ENCODE results near the gene CHTF8. TPM values are rescaled to one million over a fixed set of nuclear protein-coding genes. Genes with fewer than 3 reads are reported as not detected.

Gene CHTF8, protein sequence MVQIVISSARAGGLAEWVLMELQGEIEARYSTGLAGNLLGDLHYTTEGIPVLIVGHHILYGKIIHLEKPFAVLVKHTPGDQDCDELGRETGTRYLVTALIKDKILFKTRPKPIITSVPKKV
- 10 to 100 TPM; 56.9 to 89.1 (median 82.6) TPM for total RNA-seq
- polyA plus RNA-seq, result 100 to 1,000 TPM in 1 of 2 donors, 10 to 100 TPM in 1; 47.9 to 130 TPM
- long read RNA-seq, donor 1, transcript CHTF8-203 (4 exons, 2,903 nt), result minor isoform, 25 of 72 reads
- long read RNA-seq, donor 1, transcript CHTF8-205 (3 exons, 856 nt), result major isoform, 29 of 72 reads
- long read RNA-seq, donor 1, transcript CHTF8-201 (1 exons, 2,561 nt), result minor isoform, 8 of 72 reads
- long read RNA-seq, donor 1, partial matches to known transcripts, result 1 of 72 reads
- long read RNA-seq, donor 1, other reads (novel, unspliced or antisense), result 5 of 72 reads
- long read RNA-seq, donor 2, transcript CHTF8-205 (3 exons, 856 nt), result minor isoform, 8 of 258 reads
- long read RNA-seq, donor 2, transcript CHTF8-201 (1 exons, 2,561 nt), result major isoform, 63 of 258 reads
- long read RNA-seq, donor 2, transcript CHTF8-203 (4 exons, 2,903 nt), result minor isoform, 19 of 258 reads
- long read RNA-seq, donor 2, partial matches to known transcripts, result 137 of 258 reads
- long read RNA-seq, donor 2, other reads (novel, unspliced or antisense), result 28 of 258 reads
- long read RNA-seq, donor 3, transcript CHTF8-205 (3 exons, 856 nt), result major isoform, 45 of 116 reads
- long read RNA-seq, donor 3, transcript CHTF8-201 (1 exons, 2,561 nt), result minor isoform, 9 of 116 reads
- long read RNA-seq, donor 3, transcript CHTF8-203 (4 exons, 2,903 nt), result major isoform, 45 of 116 reads
- long read RNA-seq, donor 3, partial matches to known transcripts, result 1 of 116 reads
- long read RNA-seq, donor 3, other reads (novel, unspliced or antisense), result 7 of 116 reads

GRCh38 chr16:69132424-69133252 is at the start of gene CHTF8, which contains the start of gene UTP4:
CHTF8 (minus strand) TSS chr16:69132588; CDS start chr16:69121458, 11,130 bp downstream.
UTP4 (plus strand) TSS chr16:69132649; CDS start chr16:69133460, 811 bp downstream.
- H3K9me3 ChIP-seq, result no peaks in the 10 kb centered on the region
- H3K4me1 ChIP-seq (ENCODE audit: insufficient read depth), result peaks cover 7% of the 10 kb centered on the region
- H3K27me3 ChIP-seq, result no peaks in the 10 kb centered on the region
- peak within 1 kb of the TSS; percentile 97 for H3K4me3 ChIP-seq
- TF ChIP-seq EP300 (IDR thresholded peaks at IDR 0.05), result no peak
- TF ChIP-seq, protein P1, sequence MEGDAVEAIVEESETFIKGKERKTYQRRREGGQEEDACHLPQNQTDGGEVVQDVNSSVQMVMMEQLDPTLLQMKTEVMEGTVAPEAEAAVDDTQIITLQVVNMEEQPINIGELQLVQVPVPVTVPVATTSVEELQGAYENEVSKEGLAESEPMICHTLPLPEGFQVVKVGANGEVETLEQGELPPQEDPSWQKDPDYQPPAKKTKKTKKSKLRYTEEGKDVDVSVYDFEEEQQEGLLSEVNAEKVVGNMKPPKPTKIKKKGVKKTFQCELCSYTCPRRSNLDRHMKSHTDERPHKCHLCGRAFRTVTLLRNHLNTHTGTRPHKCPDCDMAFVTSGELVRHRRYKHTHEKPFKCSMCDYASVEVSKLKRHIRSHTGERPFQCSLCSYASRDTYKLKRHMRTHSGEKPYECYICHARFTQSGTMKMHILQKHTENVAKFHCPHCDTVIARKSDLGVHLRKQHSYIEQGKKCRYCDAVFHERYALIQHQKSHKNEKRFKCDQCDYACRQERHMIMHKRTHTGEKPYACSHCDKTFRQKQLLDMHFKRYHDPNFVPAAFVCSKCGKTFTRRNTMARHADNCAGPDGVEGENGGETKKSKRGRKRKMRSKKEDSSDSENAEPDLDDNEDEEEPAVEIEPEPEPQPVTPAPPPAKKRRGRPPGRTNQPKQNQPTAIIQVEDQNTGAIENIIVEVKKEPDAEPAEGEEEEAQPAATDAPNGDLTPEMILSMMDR (IDR thresholded peaks at IDR 0.05), result peak in 1 of 3 donors; percentile 25
- peak; percentile 99 for TF ChIP-seq POLR2A (IDR thresholded peaks at IDR 0.05)
- peak; percentile 84 to 89 (median 87) for DNase-seq
- intact Hi-C loops (cut with DNase I), result no loop called here
- peak within 1 kb of the TSS; percentile 59 to 88 for H3K27ac ChIP-seq
- 0 to 1% (median 1%) methylated on average over 63 to 78 of the region's 78 CpGs for WGBS, 3 donors
- H3K36me3 ChIP-seq, result no peaks in the 10 kb centered on the region

DNA sequence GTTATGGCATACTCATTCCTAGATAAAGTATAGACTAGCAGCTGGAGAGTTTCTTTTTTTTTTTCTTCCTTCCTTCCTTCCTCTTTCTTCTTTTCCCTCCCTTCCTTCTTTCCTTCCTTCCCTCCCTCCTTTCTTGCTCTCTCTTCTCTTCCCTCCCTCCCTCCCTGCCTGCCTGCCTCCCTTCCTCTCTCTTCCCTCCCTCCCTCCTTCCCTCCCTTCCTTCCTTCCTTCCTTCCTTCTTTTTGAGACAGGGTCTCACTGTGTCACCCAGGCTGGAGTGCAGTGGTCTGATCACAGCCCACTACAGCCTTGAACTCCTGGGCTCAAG is 47.6 kb upstream of the CHTF8 start:
- intact Hi-C loops (cut with DNase I), result no loop called here
- H3K27ac ChIP-seq, result peak overlapping the region in 1 of 2 donors; percentile 49
- no peaks in the 10 kb centered on the region for H3K9me3 ChIP-seq
- no peaks in the 10 kb centered on the region for H3K27me3 ChIP-seq
- H3K36me3 ChIP-seq, result no peaks in the 10 kb centered on the region
- TF ChIP-seq, protein P1 (IDR thresholded peaks at IDR 0.05), result no peak
- TF ChIP-seq EP300 (IDR thresholded peaks at IDR 0.05) (no peak), POLR2A (IDR thresholded peaks at IDR 0.05) (no peak)
- H3K4me1 ChIP-seq (ENCODE audit: insufficient read depth), result peaks cover 7% of the 10 kb centered on the region
- no peak for DNase-seq
- no peak overlapping the region for H3K4me3 ChIP-seq

- no peaks in the 10 kb centered on the region for H3K9me3 ChIP-seq
- TF ChIP-seq POLR2A (IDR thresholded peaks at IDR 0.05) (no peak), EP300 (IDR thresholded peaks at IDR 0.05) (no peak)
- TF ChIP-seq, protein P1 (IDR thresholded peaks at IDR 0.05), result no peak
- no peaks in the 10 kb centered on the region for H3K36me3 ChIP-seq
- 4 to 9% (median 5%) methylated on average over 6 of the region's 6 CpGs for WGBS, 3 donors
- H3K27ac ChIP-seq, result peak overlapping the region in 1 of 2 donors; percentile 49
- intact Hi-C loops (cut with DNase I), result no loop called here
- peaks cover 9% of the 10 kb centered on the region for H3K4me1 ChIP-seq (ENCODE audit: insufficient read depth)
- peak; percentile 81 to 90 (median 88) for DNase-seq
- H3K4me3 ChIP-seq, result no peak overlapping the region
- H3K27me3 ChIP-seq, result no peaks in the 10 kb centered on the region
Observed at GRCh38 chr16:69179328-69180010, 47.1 kb upstream of the CHTF8 start.

All from ovary (tissue), 10 donors.